HepG2 (cell line): ENCODE results near the gene MYL4. TPM values are rescaled to one million over a fixed set of nuclear protein-coding genes. Genes with fewer than 3 reads are reported as not detected.
A peak's percentile ranks its signal among the peaks of the same experiment; 100 is the strongest.

Experiments
- HIVEP1 ChIP-seq: sonication (generic); formaldehyde crosslinking; IDR thresholded peaks from 2 replicates; pipeline ENCODE4 v1.4.0; 2020; ENCODE audit warnings: mild to moderate bottlenecking, missing genetic modification reagents
- KDM1A ChIP-seq: IDR thresholded peaks from 2 replicates; pipeline ENCODE4 v1.6.1; 2016; ENCODE audit warnings: missing compliant biosample characterization
- NCOA1 ChIP-seq: sonication (generic); formaldehyde crosslinking; IDR thresholded peaks from 2 replicates; pipeline ENCODE4 v1.9.0; 2021; ENCODE audit warnings: missing genetic modification reagents
- NFATC3 ChIP-seq: sonication (generic); formaldehyde crosslinking; IDR thresholded peaks from 2 replicates; pipeline ENCODE4 v1.5.1; 2020; ENCODE audit warnings: mild to moderate bottlenecking, missing genetic modification reagents
- NFE2L1 ChIP-seq: sonication (generic); formaldehyde crosslinking; IDR thresholded peaks from 2 replicates; pipeline ENCODE4 v1.4.0; 2020; ENCODE audit warnings: missing genetic modification reagents, mild to moderate bottlenecking, borderline replicate concordance
- ONECUT2 ChIP-seq: sonication (generic); formaldehyde crosslinking; IDR thresholded peaks from 2 replicates; pipeline ENCODE4 v1.4.0; 2020; ENCODE audit warnings: missing genetic modification reagents
- RBM22 ChIP-seq: fragments of 200-400 bp; formaldehyde crosslinking; optimal IDR thresholded peaks from 2 replicates; pipeline ENCODE3; 2017; ENCODE audit warnings: mild to moderate bottlenecking, low read length, moderate library complexity
- SALL2 ChIP-seq: sonication (generic); formaldehyde crosslinking; IDR thresholded peaks from 2 replicates; pipeline ENCODE4 v1.8.1; 2023; ENCODE audit warnings: mild to moderate bottlenecking, missing genetic modification reagents, inconsistent platforms
- SMC3 ChIP-seq: IDR thresholded peaks from 2 replicates; pipeline ENCODE4 v1.6.1; 2011; ENCODE audit warnings: low read length, improper control_type of control experiment
- TOE1 ChIP-seq: sonication (generic); formaldehyde crosslinking; IDR thresholded peaks from 2 replicates; pipeline ENCODE4 v1.4.0; 2020; ENCODE audit warnings: mild to moderate bottlenecking, missing genetic modification reagents
- YEATS4 ChIP-seq: sonication (generic); formaldehyde crosslinking; IDR thresholded peaks from 2 replicates; pipeline ENCODE4 v1.4.0; 2020; ENCODE audit warnings: missing genetic modification reagents, borderline replicate concordance
- ZBTB7A ChIP-seq: sonication (generic); formaldehyde crosslinking; IDR thresholded peaks from 2 replicates; pipeline ENCODE4 v1.8.0; 2022; ENCODE audit warnings: mild to moderate bottlenecking, missing genetic modification reagents
- ZNF160 ChIP-seq: sonication (generic); formaldehyde crosslinking; IDR thresholded peaks from 2 replicates; pipeline ENCODE4 v1.8.0; 2022; ENCODE audit warnings: mild to moderate bottlenecking, inconsistent platforms, missing genetic modification reagents
- ZNF230 ChIP-seq: sonication (generic); formaldehyde crosslinking; IDR thresholded peaks from 2 replicates; pipeline ENCODE4 v1.4.0; 2020; ENCODE audit warnings: mild to moderate bottlenecking, missing genetic modification reagents
- ZNF24 ChIP-seq: fragments of 450-650 bp; IDR thresholded peaks from 2 replicates; pipeline ENCODE4 v1.6.1; 2017; ENCODE audit warnings: antibody characterized with exemption, mild to moderate bottlenecking
- ZNF550 ChIP-seq: sonication (generic); formaldehyde crosslinking; IDR thresholded peaks from 2 replicates; pipeline ENCODE4 v1.4.0; 2020; ENCODE audit warnings: mild to moderate bottlenecking, missing genetic modification reagents, borderline replicate concordance
- polyA plus RNA-seq, 8 experiments: library from polyadenylated mRNA; depleted of rRNA in 3 of 8; stranded (reverse) in 7 of 8; unstranded in 1 of 8; fragments of >200 nt; fragmentation: Illumina TruSeq in 4 of 8; extraction: Trizol in 4 of 8; gene quantifications; 2 replicates each; pipeline versions ENCODE4 v1.2.1 to v1.2.3, GENCODE V29; 2011 to 2016; ENCODE audit warnings: low read depth in 4 of 8, missing spikeins in 1 of 8, mixed read lengths in 1 of 8; ENCODE audit not compliant: insufficient read depth in 1 of 8
- total RNA-seq, 5 experiments: library from RNA; depleted of rRNA; stranded (reverse); fragments of >200 nt; fragmentation: Illumina TruSeq; extraction: Trizol; gene quantifications; 2 replicates each; pipeline ENCODE4 v1.2.3, GENCODE V29; 2016; ENCODE audit warnings: low read depth in 1 of 5
- TF ChIP-seq, protein P1 (sequence below): sonication (generic); formaldehyde crosslinking; IDR thresholded peaks from 2 replicates; pipeline ENCODE4 v1.4.0; 2020; ENCODE audit warnings: mild to moderate bottlenecking, missing genetic modification reagents, borderline replicate concordance
- TF ChIP-seq, protein P2 (sequence below): IDR thresholded peaks from 2 replicates; pipeline ENCODE4 v1.6.1; 2012; ENCODE audit warnings: low read length, improper control_type of control experiment
- TF ChIP-seq, protein P3 (sequence below): sonication (generic); formaldehyde crosslinking; IDR thresholded peaks from 2 replicates; pipeline ENCODE4 v1.8.1; 2023; ENCODE audit warnings: mild to moderate bottlenecking, missing genetic modification reagents, borderline replicate concordance
- TF ChIP-seq, protein P4 (sequence below): IDR thresholded peaks from 2 replicates; pipeline ENCODE4 v1.6.1; 2016; ENCODE audit warnings: low read depth, control low read depth
- TF ChIP-seq, protein P5 (sequence below): sonication (generic); formaldehyde crosslinking; IDR thresholded peaks from 2 replicates; pipeline ENCODE4 v1.4.0; 2020; ENCODE audit warnings: missing genetic modification reagents

The MYL4 gene
- total and polyA plus RNA-seq, 2 of the 13 experiments (the other 11 are each of a cell fraction or from before 2014, with no cell fraction given), result not detected

DNA sequence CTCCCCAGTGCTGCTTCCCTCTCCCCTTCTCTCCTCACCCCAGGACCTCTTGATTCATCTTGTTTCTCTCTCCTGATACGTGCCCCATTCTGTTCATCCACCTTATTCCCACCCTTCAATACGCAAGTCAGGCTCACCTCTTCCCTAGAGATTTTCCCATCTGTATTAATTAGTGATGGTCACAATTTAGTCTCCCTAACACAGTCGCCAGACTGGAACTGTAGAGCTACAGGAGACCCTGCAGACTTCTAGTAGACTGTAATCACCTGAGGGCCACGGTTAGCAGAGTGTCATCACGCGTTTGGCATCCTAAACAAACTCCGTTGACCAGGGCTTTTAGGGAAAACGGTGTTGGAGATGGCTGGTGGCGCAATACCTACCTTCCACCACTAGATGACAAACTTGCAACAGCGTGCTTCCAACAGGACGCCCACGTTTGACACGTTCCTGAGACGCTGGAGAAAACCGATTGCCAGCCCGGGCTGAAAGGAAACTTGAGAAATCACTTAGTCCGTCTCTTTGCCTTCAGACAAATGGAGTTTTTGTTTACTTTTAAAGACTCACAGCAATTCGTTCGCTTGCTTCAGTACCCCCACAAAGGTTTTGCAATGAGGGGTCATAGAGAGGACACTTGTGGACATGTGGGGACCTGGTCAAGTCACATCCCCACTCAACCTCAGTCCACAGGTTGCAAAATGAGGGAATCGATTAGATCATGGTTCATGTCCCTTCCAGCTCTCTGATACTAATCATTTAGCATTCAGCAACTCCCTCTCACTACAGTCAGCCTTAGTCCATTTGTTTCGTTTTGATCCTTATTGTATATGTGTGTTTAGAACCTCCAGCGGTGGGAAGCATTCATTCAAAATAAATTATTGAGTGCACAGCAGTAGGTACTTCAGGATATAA lies 20.6 kb downstream of the MYL4 start (continued):
- TF ChIP-seq, protein P1, sequence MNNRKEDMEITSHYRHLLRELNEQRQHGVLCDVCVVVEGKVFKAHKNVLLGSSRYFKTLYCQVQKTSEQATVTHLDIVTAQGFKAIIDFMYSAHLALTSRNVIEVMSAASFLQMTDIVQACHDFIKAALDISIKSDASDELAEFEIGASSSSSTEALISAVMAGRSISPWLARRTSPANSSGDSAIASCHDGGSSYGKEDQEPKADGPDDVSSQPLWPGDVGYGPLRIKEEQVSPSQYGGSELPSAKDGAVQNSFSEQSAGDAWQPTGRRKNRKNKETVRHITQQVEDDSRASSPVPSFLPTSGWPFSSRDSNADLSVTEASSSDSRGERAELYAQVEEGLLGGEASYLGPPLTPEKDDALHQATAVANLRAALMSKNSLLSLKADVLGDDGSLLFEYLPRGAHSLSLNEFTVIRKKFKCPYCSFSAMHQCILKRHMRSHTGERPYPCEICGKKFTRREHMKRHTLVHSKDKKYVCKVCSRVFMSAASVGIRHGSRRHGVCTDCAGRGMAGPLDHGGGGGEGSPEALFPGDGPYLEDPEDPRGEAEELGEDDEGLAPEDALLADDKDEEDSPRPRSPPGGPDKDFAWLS (CRISPR knock-in tag), result no peak
- TF ChIP-seq, protein P2, sequence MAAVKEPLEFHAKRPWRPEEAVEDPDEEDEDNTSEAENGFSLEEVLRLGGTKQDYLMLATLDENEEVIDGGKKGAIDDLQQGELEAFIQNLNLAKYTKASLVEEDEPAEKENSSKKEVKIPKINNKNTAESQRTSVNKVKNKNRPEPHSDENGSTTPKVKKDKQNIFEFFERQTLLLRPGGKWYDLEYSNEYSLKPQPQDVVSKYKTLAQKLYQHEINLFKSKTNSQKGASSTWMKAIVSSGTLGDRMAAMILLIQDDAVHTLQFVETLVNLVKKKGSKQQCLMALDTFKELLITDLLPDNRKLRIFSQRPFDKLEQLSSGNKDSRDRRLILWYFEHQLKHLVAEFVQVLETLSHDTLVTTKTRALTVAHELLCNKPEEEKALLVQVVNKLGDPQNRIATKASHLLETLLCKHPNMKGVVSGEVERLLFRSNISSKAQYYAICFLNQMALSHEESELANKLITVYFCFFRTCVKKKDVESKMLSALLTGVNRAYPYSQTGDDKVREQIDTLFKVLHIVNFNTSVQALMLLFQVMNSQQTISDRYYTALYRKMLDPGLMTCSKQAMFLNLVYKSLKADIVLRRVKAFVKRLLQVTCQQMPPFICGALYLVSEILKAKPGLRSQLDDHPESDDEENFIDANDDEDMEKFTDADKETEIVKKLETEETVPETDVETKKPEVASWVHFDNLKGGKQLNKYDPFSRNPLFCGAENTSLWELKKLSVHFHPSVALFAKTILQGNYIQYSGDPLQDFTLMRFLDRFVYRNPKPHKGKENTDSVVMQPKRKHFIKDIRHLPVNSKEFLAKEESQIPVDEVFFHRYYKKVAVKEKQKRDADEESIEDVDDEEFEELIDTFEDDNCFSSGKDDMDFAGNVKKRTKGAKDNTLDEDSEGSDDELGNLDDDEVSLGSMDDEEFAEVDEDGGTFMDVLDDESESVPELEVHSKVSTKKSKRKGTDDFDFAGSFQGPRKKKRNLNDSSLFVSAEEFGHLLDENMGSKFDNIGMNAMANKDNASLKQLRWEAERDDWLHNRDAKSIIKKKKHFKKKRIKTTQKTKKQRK, result no peak
- TF ChIP-seq RBM22 (no peak), ZNF230 (CRISPR knock-in tag) (no peak), ZNF550 (CRISPR knock-in tag) (no peak), KDM1A (CRISPR knock-in tag) (no peak; the same call in 1 of the 2 replicates), YEATS4 (CRISPR knock-in tag) (peak; percentile 52; the same call in 1 of the 2 replicates), SALL2 (CRISPR knock-in tag) (0 out of 2 replicates have a peak, but pooled peaks have one; percentile 64), NCOA1 (no peak), NFATC3 (CRISPR knock-in tag) (no peak), ONECUT2 (CRISPR knock-in tag) (peak; percentile 73), SMC3 (peak; percentile 99), ZNF24 (no peak), NFE2L1 (CRISPR knock-in tag) (no peak), HIVEP1 (CRISPR knock-in tag) (peak; percentile 81), TOE1 (CRISPR knock-in tag) (0 out of 2 replicates have a peak, but pooled peaks have one; percentile 74), ZNF160 (CRISPR knock-in tag) (0 out of 2 replicates have a peak, but pooled peaks have one; percentile 50), ZBTB7A (peak; percentile 69; the same call in 1 of the 2 replicates)
- TF ChIP-seq, protein P3, sequence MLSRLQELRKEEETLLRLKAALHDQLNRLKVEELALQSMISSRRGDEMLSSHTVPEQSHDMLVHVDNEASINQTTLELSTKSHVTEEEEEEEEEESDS (CRISPR knock-in tag), result no peak
- TF ChIP-seq, protein P4, sequence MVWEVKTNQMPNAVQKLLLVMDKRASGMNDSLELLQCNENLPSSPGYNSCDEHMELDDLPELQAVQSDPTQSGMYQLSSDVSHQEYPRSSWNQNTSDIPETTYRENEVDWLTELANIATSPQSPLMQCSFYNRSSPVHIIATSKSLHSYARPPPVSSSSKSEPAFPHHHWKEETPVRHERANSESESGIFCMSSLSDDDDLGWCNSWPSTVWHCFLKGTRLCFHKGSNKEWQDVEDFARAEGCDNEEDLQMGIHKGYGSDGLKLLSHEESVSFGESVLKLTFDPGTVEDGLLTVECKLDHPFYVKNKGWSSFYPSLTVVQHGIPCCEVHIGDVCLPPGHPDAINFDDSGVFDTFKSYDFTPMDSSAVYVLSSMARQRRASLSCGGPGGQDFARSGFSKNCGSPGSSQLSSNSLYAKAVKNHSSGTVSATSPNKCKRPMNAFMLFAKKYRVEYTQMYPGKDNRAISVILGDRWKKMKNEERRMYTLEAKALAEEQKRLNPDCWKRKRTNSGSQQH, result peak; percentile 88; the same call in 1 of the 2 replicates
- TF ChIP-seq, protein P5, sequence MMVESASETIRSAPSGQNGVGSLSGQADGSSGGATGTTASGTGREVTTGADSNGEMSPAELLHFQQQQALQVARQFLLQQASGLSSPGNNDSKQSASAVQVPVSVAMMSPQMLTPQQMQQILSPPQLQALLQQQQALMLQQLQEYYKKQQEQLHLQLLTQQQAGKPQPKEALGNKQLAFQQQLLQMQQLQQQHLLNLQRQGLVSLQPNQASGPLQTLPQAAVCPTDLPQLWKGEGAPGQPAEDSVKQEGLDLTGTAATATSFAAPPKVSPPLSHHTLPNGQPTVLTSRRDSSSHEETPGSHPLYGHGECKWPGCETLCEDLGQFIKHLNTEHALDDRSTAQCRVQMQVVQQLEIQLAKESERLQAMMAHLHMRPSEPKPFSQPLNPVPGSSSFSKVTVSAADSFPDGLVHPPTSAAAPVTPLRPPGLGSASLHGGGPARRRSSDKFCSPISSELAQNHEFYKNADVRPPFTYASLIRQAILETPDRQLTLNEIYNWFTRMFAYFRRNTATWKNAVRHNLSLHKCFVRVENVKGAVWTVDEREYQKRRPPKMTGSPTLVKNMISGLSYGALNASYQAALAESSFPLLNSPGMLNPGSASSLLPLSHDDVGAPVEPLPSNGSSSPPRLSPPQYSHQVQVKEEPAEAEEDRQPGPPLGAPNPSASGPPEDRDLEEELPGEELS (CRISPR knock-in tag), result peak; percentile 57; the same call in 1 of the 2 replicates
